AG10803 (cell line): ENCODE data around the gene MED27.
A peak's percentile ranks its signal among the peaks of the same experiment; 100 is the strongest.

Source experiments
- DNase-seq: peaks from one replicate; pipeline ENCODE4 v3.0.0; 2010; ENCODE audit warnings: low read depth
- H3K4me3 ChIP-seq: 2 replicates; pipeline ENCODE4 v1.5.1; 2011; ENCODE audit warnings: mild to moderate bottlenecking, low read length, control low read depth
- TF ChIP-seq, protein P1 (sequence below): conservative IDR thresholded peaks from 2 replicates; pipeline ENCODE4 v1.5.1; 2011; ENCODE audit warnings: mild to moderate bottlenecking, low read length, control low read depth, inconsistent platforms

MED27 gene

DNA sequence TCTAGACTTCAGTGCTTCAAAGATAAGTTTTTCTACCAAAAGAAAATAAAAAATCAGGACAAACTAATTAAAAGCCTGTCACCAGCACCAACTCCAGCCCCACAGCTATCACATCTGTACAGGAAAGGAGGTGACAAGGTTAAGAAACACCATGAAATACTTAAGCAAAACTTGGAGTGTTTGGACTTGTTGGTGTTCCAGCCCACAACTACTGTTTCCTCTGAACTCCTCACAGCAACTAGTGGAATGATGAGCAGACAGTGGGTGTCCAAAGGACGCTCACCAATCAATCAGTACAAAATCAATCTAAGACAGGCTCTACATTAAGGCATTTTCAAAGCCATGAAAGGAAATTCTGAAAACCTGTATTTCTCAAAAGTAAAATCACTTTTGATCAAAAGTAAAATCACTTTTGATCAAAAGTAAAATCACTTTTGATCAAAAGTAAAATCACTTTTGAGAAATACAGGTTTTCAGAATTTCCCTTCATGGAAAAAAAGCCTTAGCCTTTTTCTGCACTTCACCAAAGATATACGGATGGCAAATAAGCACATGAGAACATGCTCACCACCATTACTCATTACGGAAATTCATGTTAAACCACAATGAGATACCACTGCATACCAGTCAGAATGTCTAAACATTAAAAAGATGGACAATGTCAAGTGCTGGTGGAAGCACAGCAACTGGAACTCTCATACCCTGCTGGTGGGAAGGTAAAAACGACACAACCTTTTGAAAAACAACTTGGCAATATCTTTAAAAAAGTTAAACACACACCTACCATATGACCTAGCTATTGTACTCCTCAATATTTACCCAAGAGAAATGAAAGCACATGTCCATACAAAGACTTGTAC, 79.7 kb downstream of the MED27 start:
- TF ChIP-seq, protein P1, sequence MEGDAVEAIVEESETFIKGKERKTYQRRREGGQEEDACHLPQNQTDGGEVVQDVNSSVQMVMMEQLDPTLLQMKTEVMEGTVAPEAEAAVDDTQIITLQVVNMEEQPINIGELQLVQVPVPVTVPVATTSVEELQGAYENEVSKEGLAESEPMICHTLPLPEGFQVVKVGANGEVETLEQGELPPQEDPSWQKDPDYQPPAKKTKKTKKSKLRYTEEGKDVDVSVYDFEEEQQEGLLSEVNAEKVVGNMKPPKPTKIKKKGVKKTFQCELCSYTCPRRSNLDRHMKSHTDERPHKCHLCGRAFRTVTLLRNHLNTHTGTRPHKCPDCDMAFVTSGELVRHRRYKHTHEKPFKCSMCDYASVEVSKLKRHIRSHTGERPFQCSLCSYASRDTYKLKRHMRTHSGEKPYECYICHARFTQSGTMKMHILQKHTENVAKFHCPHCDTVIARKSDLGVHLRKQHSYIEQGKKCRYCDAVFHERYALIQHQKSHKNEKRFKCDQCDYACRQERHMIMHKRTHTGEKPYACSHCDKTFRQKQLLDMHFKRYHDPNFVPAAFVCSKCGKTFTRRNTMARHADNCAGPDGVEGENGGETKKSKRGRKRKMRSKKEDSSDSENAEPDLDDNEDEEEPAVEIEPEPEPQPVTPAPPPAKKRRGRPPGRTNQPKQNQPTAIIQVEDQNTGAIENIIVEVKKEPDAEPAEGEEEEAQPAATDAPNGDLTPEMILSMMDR, result no peak; the same call in 1 of the 2 replicates
- H3K4me3 ChIP-seq, result no peak overlapping the region
- peak; percentile 65 for DNase-seq

DNA sequence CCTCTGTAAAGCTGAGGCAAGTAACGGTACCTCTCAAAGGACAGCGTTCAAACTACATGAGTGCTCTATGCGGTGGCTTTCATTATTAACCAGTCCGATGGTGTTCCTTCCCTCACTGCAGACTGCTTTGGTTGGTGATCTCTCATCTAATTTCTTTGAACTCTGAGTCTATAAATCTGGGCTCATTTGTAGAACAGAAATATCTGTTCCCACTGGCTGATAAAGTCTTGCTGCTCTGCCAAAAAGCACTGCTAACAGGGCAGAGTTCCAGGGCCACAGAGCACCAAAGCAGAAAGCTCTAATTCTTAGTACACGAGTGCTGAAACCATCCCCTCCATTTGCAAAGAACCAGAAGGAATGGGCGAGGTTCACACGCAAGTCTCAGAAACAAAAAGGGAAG, 81.9 kb downstream of the MED27 start:
- no peak for DNase-seq
- TF ChIP-seq, protein P1, result no peak

DNA sequence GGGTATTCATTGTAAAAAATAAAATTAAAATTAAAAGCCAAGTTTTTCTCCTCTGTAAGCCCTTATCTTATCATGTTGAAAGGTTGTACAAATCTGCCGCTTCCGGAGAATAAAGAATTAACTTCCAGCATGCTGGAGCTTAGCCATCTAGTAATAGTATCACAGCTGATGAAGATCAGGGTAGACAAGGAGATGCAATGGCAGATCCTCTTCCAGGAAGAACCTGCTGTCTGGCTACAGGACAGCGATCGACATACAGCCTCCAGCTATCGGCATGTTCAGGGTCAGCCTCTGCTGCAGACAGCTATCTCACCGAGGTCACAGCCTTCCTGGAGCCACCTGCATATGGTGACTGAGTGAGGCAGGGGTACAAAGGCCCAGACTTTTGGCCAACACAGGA, 82.6 kb downstream of the MED27 start:
- TF ChIP-seq, protein P1, result no peak
- no peak for DNase-seq
- H3K4me3 ChIP-seq, result no peak overlapping the region

More for the DNA sequence above, 81.9 kb downstream of the MED27 start:
- no peak overlapping the region for H3K4me3 ChIP-seq

DNA sequence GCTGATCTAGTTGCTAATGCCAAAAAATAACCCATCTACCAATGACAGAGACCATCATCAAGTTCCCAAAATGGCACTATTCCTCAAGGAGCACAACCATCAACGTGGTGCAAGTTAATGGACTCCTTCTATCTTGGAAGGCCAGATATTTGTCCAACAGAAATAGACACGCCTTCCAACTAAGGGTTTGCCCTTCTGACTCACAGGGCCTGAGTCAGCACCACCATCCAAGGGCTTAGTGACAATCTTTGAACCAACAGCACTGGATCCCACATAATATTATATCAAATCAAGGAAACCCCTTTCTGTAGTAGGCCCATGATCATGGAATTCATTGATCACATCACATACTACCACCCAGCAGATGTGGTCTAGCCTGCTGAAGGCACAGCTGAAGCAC, 84.3 kb downstream of the MED27 start:
- H3K4me3 ChIP-seq, result no peak overlapping the region
- no peak for DNase-seq
- TF ChIP-seq, protein P1, result no peak

DNA sequence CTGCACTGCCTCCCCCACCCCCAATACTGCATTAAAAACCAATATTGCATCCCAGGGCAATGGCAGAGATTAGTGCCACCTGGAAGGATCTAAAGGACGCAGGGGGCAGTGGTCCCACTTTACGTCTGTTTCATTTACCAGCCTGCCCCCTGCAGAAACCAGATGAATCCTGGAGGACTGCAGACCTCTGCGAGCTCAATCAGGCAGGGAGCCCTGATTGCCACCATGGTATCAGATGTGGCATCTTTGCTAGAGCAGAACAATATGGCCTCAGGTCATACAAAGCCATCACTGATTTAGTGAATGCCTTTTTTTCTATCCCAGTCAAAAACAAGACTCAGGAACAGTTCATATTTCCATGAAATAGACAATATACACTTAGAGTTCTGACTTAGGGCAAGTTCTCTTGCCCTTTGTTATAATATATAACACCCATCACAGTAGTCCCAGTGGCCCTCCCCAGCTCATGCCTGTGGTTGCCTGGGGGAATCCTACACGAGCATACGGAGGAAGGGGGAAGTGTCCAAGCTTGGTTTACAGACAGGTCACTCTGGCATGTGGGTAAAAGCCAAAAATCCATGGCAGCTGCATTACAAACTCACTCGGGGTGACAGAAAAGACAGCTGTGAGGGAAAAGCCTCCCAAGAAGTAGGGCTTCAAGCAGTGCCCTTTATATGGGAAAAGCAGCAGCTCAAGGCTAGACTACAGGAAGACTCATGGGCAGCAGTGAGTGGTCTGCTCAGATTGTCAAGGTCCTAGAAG, 85.1 kb downstream of the MED27 start:
- TF ChIP-seq, protein P1, result no peak
- no peak for DNase-seq
- H3K4me3 ChIP-seq, result no peak overlapping the region

DNA sequence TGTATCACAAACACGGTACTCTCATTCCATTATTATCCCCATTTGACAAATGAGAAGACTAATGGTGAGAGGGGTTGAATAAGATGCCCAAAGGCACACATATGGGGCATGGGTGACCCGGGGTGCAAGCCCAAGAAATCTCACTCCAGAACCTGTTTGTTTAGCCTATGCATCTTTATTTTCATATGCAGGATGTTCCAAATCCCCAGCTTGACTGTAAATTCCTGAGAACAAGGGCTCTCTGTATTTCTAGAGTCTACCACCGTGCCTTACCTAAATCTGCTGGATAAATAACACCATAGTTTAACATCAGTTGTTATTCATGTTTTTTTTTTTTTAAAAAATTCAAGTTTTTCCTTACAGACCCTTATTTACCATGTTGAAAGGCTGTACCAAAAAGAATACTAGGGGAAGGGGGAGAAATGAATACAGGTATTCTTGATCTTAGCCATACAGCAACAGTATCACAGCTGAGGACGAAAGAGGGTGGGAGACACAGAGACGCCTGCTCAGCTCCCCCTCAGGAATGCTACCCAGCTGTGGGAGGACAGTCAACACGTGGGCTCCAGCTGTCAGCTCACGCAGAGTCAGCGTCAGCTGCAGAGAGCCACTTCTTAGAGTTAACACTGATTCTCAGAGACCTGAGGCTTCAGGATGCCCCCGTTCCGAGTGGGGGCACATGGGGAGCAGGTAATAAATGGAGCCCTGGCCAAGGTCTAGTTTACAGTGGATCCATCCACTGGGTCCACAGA, 86.6 kb downstream of the MED27 start:
- H3K4me3 ChIP-seq, result no peak overlapping the region
- TF ChIP-seq, protein P1, result no peak
- no peak for DNase-seq
